GM23338 (cell line): ENCODE measurements around the gene BCAS3.

Experiments used
- EZH2 ChIP-seq: fragments of 200-600 bp; sonication (generic); IDR thresholded peaks from one replicate; pipeline ENCODE4 v1.8.0; 2017; ENCODE audit warnings: antibody characterized with exemption, mild to moderate bottlenecking, low read depth; ENCODE audit not compliant: unreplicated experiment
- POLR2AphosphoS5 ChIP-seq: IDR thresholded peaks from 2 replicates; pipeline ENCODE4 v1.6.1; 2016; ENCODE audit warnings: antibody characterized with exemption, low read depth
- STAT1 ChIP-seq: IDR thresholded peaks from one replicate; pipeline ENCODE4 v1.6.1; 2016; ENCODE audit warnings: antibody characterized with exemption; ENCODE audit not compliant: unreplicated experiment
- TF ChIP-seq, protein P1 (sequence below), 2 experiments: fragments of 200-600 bp in 1 of 2; sonication (generic) in 1 of 2; conservative IDR thresholded peaks; 2 replicates each; pipeline versions ENCODE4 v1.5.1 to v1.6.1; 2016 to 2017; ENCODE audit warnings: antibody characterized with exemption in 2 of 2, low read depth in 2 of 2, mild to moderate bottlenecking in 2 of 2, moderate library complexity in 1 of 2

DNA sequence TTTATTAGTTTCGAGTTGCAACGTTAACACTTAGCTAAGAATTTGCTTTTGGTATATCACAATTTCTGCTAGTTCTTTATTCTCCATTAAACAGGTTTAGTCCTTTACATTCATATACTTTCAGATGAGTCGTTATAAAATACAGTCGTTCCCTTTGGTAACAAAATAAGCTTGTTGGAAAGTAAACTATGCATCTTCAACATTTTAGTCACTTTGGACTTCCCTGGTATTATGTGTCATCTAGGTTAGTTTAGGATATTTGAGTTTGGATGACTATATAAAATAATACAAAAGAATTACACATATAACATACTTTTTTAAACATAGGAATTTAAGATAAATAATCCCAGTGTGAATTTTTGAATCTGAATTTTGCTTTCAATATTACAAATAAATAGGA is 351.5 kb downstream of the BCAS3 start:
- TF ChIP-seq, protein P1, sequence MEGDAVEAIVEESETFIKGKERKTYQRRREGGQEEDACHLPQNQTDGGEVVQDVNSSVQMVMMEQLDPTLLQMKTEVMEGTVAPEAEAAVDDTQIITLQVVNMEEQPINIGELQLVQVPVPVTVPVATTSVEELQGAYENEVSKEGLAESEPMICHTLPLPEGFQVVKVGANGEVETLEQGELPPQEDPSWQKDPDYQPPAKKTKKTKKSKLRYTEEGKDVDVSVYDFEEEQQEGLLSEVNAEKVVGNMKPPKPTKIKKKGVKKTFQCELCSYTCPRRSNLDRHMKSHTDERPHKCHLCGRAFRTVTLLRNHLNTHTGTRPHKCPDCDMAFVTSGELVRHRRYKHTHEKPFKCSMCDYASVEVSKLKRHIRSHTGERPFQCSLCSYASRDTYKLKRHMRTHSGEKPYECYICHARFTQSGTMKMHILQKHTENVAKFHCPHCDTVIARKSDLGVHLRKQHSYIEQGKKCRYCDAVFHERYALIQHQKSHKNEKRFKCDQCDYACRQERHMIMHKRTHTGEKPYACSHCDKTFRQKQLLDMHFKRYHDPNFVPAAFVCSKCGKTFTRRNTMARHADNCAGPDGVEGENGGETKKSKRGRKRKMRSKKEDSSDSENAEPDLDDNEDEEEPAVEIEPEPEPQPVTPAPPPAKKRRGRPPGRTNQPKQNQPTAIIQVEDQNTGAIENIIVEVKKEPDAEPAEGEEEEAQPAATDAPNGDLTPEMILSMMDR (conservative IDR thresholded peaks at IDR 0.05; ENCODE audit: low read depth in 2 of 2) = no peak
- no peak for TF ChIP-seq STAT1
- no peak for TF ChIP-seq EZH2
- TF ChIP-seq POLR2AphosphoS5 = no peak
